ENCODE data around the gene MFNG. TPM values are rescaled to one million over a fixed set of nuclear protein-coding genes. Genes with fewer than 3 reads are reported as not detected.
A peak's percentile ranks its signal among the peaks of the same experiment; 100 is the strongest.

The MFNG gene
- total and polyA plus RNA-seq, 7 donors = 8.0 to 33.9 (median 10.8) TPM

- Histone ChIP-seq H3K36me3 (no peaks in the 10 kb centered on the region), H3K4me1 (peaks cover 0 to 22% (median 15%) of the 10 kb centered on the region in 4 donors), H3K27ac (no peak overlapping the region), H3K27me3 (peaks cover 32 to 96% (median 71%) of the 10 kb centered on the region in 3 donors), H3K9me3 (no peaks in the 10 kb centered on the region), H3K4me3 (peak overlapping the region in 3 of 4 donors; percentile 37 to 51 (median 47))
- TF ChIP-seq CTCF (IDR thresholded peaks at IDR 0.05) (no peak), POLR2AphosphoS5 (IDR thresholded peaks at IDR 0.05) (no peak), POLR2A (IDR thresholded peaks at IDR 0.05) (no peak), EP300 (IDR thresholded peaks at IDR 0.05) (no peak)
- DNase-seq = no peak
- WGBS, 2 donors = 12 to 19% methylated on average over 59 of the region's 59 CpGs
- intact Hi-C loops (cut with DNase I) = no loop called here
Measured at GRCh38 chr22:37427711-37428635, 58.2 kb downstream of the MFNG start.

DNA sequence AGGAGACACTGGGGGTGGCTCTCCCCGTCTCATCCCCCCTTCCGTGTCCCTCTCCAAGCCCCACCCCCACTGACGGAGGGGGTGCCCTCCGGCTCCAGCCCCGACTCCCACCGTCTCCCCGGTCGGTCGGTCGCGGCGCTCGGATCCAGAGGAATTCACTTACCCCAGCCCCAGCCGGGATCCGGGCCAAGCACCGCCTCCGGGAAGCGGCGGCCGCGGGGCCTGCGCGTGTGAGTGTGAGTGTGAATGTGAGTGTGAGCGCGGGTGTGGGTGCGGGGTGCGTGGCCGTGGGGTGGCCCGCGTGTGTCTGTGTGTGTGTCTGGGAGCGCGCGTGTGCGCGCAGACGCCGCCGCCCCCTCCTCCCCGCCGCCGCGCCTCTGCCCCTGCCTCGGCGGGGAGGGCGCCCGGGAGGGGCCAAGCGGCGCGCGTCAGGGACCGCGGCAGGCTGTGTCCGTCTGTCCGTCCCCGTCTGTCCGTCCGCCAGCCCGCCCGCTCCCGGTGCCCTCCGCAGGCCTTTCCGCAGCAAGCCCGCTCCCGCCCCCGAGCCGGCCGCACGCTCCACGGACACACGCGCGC, 59.0 kb downstream of the MFNG start, which contains the start of gene ELFN2:
TSS of gene ELFN2 (minus strand) at position 345 of the 576 bp plus-strand sequence. CDS start 51,945 bp downstream, outside the sequence.
- Histone ChIP-seq H3K4me1 (peaks cover 0 to 22% (median 15%) of the 10 kb centered on the region in 4 donors), H3K27me3 (peaks cover 32 to 88% (median 67%) of the 10 kb centered on the region in 3 donors), H3K4me3 (peak within 1 kb of the TSS in 3 of 4 donors; percentile 37 to 51 (median 47)), H3K36me3 (no peaks in the 10 kb centered on the region), H3K9me3 (no peaks in the 10 kb centered on the region), H3K27ac (no peak within 1 kb of the TSS)
- 1 to 2% methylated on average over 72 of the region's 72 CpGs for WGBS, 2 donors
- intact Hi-C loops (cut with DNase I) = no loop called here
- no peak for DNase-seq
- no peak for TF ChIP-seq POLR2A (IDR thresholded peaks at IDR 0.05)
- no peak for TF ChIP-seq CTCF (IDR thresholded peaks at IDR 0.05)
- no peak for TF ChIP-seq POLR2AphosphoS5 (IDR thresholded peaks at IDR 0.05)
- no peak for TF ChIP-seq EP300 (IDR thresholded peaks at IDR 0.05)

DNA sequence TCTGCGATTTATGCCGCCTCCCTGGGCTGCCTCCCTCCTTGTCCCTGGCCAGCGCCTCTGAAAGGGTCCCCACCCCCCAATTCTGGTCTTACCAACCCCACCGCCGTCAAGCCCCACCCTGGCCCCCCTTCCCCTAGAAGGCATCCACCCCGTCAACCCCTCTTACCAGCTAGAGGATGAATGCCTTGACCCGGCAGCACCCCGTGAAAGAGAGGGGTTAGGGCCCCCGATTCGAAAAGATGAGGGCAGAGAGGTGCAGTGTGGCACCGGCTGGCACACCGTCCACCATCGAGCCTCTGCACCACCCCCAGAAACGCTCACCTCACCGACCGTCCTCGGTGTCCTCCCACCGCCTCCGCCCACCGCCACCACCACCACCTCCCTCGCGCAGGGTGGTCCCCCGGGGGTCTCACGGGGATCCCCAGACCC, 59.5 kb downstream of the MFNG start:
- WGBS, 2 donors = 2 to 4% methylated on average over 24 of the region's 24 CpGs
- intact Hi-C loops (cut with DNase I) = no loop called here

More for the DNA sequence above, 59.5 kb downstream of the MFNG start:
- TF ChIP-seq POLR2A (IDR thresholded peaks at IDR 0.05) (no peak), POLR2AphosphoS5 (IDR thresholded peaks at IDR 0.05) (no peak), CTCF (IDR thresholded peaks at IDR 0.05) (no peak), EP300 (IDR thresholded peaks at IDR 0.05) (no peak)
- DNase-seq = no peak
- Histone ChIP-seq H3K27me3 (peaks cover 32 to 88% (median 66%) of the 10 kb centered on the region in 3 donors), H3K9me3 (no peaks in the 10 kb centered on the region), H3K36me3 (no peaks in the 10 kb centered on the region), H3K27ac (no peak overlapping the region), H3K4me3 (peak overlapping the region in 3 of 4 donors; percentile 37 to 51 (median 47)), H3K4me1 (peaks cover 0 to 22% (median 15%) of the 10 kb centered on the region in 4 donors)
